Sigmoid colon (tissue), 7 donors: Measurements from ENCODE around the gene PCNT. TPM values are rescaled to one million over a fixed set of nuclear protein-coding genes. Genes with fewer than 3 reads are reported as not detected.

Source experiments
- DNase-seq: peaks from one replicate; pipeline ENCODE4 v3.0.0-alpha.2; 2019
- H3K27ac ChIP-seq, 4 donors: fragments of 200-600 bp; sonication (generic); one replicate each; pipeline ENCODE4 v1.5.1; 2016 to 2019; ENCODE audit warnings: mild to moderate bottlenecking in 1 of 4
- H3K27me3 ChIP-seq, 3 donors: fragments of 200-600 bp; sonication (generic); one replicate each; pipeline ENCODE4 v1.5.1; 2019; ENCODE audit warnings: mild to moderate bottlenecking in 1 of 3
- H3K36me3 ChIP-seq, 4 donors: fragments of 200-600 bp; sonication (generic); one replicate each; pipeline ENCODE4 v1.5.1; 2016 to 2019
- H3K4me1 ChIP-seq, 4 donors: fragments of 200-600 bp; sonication (generic); one replicate each; pipeline ENCODE4 v1.5.1; 2017 to 2019
- H3K4me3 ChIP-seq, 4 donors: fragments of 200-600 bp; sonication (generic); one replicate each; pipeline ENCODE4 v1.5.1; 2017 to 2019; ENCODE audit warnings: mild to moderate bottlenecking in 2 of 4, moderate library complexity in 1 of 4
- H3K9me3 ChIP-seq, 4 donors: fragments of 200-600 bp in 3 of 4; sonication (generic) in 3 of 4; one replicate each; pipeline versions ENCODE4 v1.5.1 to v1.6.1; 2013 to 2019
- EP300 ChIP-seq, 4 donors: sonication (generic); formaldehyde crosslinking; IDR thresholded peaks; one replicate each; pipeline ENCODE4 v1.6.1; 2017; ENCODE audit warnings: antibody characterized with exemption in 4 of 4
- POLR2A ChIP-seq, 2 donors: fragments of 450-650 bp; IDR thresholded peaks; one replicate each; pipeline ENCODE4 v1.6.1; 2016; ENCODE audit warnings: antibody characterized with exemption in 2 of 2, mild to moderate bottlenecking in 2 of 2, moderate library complexity in 2 of 2
- POLR2AphosphoS5 ChIP-seq, 4 donors: sonication (generic); formaldehyde crosslinking; IDR thresholded peaks; one replicate each; pipeline ENCODE4 v1.6.1; 2017; ENCODE audit warnings: antibody characterized with exemption in 4 of 4
- WGBS, 2 donors: extraction: QIAGEN DNeasy Blood & Tissue Kit; methylation state at CpG; one replicate each; pipeline ENCODE4 v1.1.7; 2013; 5-methylcytosine and 5-hydroxymethylcytosine counted together
- intact Hi-C: fragments of 100-400 bp; cut with DNase I; formaldehyde crosslinking; loops from one replicate; pipeline ENCODE4 v1.15.1; 2023
- polyA plus RNA-seq, 3 donors: library from polyadenylated mRNA; stranded (reverse); fragments of 200-250 nt; gene quantifications; one replicate each; pipeline ENCODE4 v1.2.3, GENCODE V29; 2013
- total RNA-seq, 4 donors: library from RNA; depleted of rRNA; stranded (reverse); fragments of >200 nt; gene quantifications; one replicate each; pipeline ENCODE4 v1.1.0, GENCODE V29; 2016
- TF ChIP-seq, protein P1 (sequence below), 4 experiments: fragments of 450-650 bp in 3 of 4; fragments of 200-600 bp in 1 of 4; IDR thresholded peaks; one replicate each; pipeline ENCODE4 v1.5.1; 2016 to 2019; ENCODE audit warnings: antibody characterized with exemption in 4 of 4, mild to moderate bottlenecking in 3 of 4, moderate library complexity in 2 of 4
- donor health status: healthy with polysubstance abuse.
- donor health status: Bipolar disorder and iron deficiency.
- donor health status: healthy.

PCNT gene
- total and polyA plus RNA-seq, 7 donors: 6.0 to 49.6 (median 18.5) TPM

DNA sequence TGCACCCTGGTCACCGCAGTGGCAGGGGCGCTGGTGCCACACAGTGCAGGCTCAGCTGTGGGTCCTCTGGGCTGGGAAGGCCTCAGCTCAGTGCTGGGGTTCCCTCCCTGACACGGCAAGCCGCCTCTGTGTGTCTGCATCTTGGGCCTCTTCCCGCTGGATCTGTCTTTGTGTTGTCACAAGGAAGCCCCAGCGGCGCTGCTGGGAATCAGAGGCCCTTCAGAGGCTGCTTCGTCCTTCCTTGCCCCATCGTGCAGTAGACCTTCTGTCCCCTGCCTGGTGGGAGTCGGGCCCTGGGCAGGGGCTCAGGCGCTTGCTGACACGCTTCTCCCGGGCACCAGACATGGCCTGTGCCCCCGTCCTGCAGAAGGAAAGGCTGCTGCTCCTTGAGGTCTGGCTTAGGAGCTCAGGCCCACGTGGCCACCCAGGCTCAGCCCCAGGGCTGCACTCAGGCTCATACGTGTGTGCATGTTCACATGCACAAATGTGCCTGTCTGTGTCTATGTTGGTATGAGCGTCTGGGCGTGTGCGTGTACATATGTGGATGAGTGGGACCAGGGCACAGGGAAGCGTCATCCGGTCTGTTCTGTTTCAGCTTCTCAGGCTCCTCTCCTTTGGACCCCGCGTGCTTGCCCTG lies 110.5 kb downstream of the PCNT start:
- peaks cover 11 to 91% (median 40%) of the 10 kb centered on the region in 4 donors for H3K36me3 ChIP-seq

DNA sequence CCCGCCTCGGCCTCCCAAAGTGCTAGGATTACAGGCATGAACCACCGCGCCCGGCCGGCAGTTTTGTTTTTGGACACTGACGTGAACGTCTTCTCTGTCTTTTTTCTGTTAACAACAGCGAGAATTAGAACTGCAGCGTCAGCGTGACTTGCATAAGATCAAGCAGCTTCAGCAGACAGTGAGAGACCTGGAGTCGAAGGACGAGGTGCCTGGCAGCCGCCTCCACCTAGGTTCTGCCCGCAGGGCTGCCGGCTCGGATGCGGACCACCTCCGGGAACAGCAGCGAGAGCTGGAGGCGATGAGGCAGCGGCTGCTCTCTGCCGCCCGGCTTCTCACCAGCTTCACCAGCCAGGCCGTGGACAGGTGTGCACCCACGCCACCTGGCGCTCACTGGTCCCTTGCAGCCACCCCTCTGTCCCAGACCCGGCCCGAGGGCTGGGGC lies 111.9 kb downstream of the PCNT start:
- no peak for DNase-seq
- H3K4me3 ChIP-seq: no peak overlapping the region

More for the DNA sequence above, 110.5 kb downstream of the PCNT start:
- H3K27ac ChIP-seq: no peak overlapping the region
- H3K4me3 ChIP-seq: no peak overlapping the region
- WGBS, 2 donors: 97% methylated on average over 23 of the region's 23 CpGs
- no peaks in the 10 kb centered on the region for H3K9me3 ChIP-seq
- no peaks in the 10 kb centered on the region for H3K27me3 ChIP-seq
- H3K4me1 ChIP-seq: no peaks in the 10 kb centered on the region
- DNase-seq: no peak
- TF ChIP-seq, protein P1, sequence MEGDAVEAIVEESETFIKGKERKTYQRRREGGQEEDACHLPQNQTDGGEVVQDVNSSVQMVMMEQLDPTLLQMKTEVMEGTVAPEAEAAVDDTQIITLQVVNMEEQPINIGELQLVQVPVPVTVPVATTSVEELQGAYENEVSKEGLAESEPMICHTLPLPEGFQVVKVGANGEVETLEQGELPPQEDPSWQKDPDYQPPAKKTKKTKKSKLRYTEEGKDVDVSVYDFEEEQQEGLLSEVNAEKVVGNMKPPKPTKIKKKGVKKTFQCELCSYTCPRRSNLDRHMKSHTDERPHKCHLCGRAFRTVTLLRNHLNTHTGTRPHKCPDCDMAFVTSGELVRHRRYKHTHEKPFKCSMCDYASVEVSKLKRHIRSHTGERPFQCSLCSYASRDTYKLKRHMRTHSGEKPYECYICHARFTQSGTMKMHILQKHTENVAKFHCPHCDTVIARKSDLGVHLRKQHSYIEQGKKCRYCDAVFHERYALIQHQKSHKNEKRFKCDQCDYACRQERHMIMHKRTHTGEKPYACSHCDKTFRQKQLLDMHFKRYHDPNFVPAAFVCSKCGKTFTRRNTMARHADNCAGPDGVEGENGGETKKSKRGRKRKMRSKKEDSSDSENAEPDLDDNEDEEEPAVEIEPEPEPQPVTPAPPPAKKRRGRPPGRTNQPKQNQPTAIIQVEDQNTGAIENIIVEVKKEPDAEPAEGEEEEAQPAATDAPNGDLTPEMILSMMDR (IDR thresholded peaks at IDR 0.05): no peak
- TF ChIP-seq EP300 (IDR thresholded peaks at IDR 0.05) (no peak), POLR2AphosphoS5 (IDR thresholded peaks at IDR 0.05) (no peak), POLR2A (IDR thresholded peaks at IDR 0.05) (no peak)
- intact Hi-C loops: no loop called here

DNA sequence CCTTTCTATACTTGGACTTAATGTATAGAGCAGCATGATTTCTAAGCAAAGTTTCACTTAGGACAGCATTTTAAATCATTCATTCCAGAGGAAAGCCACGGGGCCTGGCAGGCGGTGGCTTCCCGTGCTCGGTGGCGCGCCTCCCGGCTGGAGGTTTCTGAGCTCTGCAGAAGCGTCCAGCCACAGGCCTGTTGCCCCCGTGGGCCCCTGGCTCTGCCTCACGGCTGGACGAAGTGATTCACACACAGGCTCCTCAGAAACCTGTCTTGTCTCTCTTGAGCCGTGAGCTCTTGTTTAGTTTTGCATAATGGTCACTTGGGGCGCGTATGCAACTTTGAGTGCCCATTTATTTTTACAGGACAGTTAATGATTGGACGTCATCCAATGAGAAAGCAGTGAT lies 112.7 kb downstream of the PCNT start:
- H3K4me1 ChIP-seq: no peaks in the 10 kb centered on the region
- H3K4me3 ChIP-seq: no peak overlapping the region
- no peaks in the 10 kb centered on the region for H3K9me3 ChIP-seq
- peaks cover 4 to 91% (median 39%) of the 10 kb centered on the region in 4 donors for H3K36me3 ChIP-seq
- intact Hi-C loops: no loop called here
- TF ChIP-seq POLR2A (IDR thresholded peaks at IDR 0.05) (no peak), POLR2AphosphoS5 (IDR thresholded peaks at IDR 0.05) (no peak), EP300 (IDR thresholded peaks at IDR 0.05) (no peak)
- TF ChIP-seq, protein P1 (IDR thresholded peaks at IDR 0.05): no peak
- 84 to 91% methylated on average over 15 of the region's 15 CpGs for WGBS, 2 donors
- H3K27ac ChIP-seq: no peak overlapping the region
- DNase-seq: no peak
- no peaks in the 10 kb centered on the region for H3K27me3 ChIP-seq

More for the DNA sequence above, 111.9 kb downstream of the PCNT start:
- intact Hi-C loops: no loop called here
- TF ChIP-seq POLR2AphosphoS5 (IDR thresholded peaks at IDR 0.05) (no peak), EP300 (IDR thresholded peaks at IDR 0.05) (no peak), POLR2A (IDR thresholded peaks at IDR 0.05) (no peak)
- 96 to 97% methylated on average over 29 of the region's 29 CpGs for WGBS, 2 donors
- Histone ChIP-seq H3K36me3 (peaks cover 6 to 91% (median 43%) of the 10 kb centered on the region in 4 donors), H3K4me1 (no peaks in the 10 kb centered on the region), H3K27me3 (no peaks in the 10 kb centered on the region), H3K27ac (no peak overlapping the region), H3K9me3 (no peaks in the 10 kb centered on the region)

DNA sequence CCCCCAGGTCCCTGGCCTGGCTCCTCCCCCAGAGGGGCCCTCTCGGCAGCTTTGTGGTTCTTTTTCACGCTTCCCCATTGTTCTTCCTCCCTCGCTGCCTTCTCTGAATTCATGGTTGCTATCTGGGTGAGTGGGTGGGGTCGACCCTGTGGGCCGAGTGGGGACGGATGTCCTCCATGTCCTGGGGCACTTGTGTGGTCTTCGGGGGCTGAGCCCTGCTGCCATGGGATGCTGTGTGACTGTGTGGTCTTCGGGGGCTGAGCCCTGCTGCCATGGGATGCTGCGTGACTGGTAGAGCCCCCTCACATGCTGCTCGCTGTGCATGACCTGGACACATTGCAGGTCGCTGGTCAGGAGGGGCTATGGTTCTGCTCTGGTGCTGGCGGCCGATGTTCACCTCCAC lies 113.1 kb downstream of the PCNT start:
- intact Hi-C loops: no loop called here
- no peak overlapping the region for H3K4me3 ChIP-seq
- no peak for DNase-seq
- TF ChIP-seq POLR2AphosphoS5 (IDR thresholded peaks at IDR 0.05): no peak
- no peak for TF ChIP-seq POLR2A (IDR thresholded peaks at IDR 0.05)
- TF ChIP-seq EP300 (IDR thresholded peaks at IDR 0.05): no peak
- no peaks in the 10 kb centered on the region for H3K9me3 ChIP-seq
- 74 to 89% methylated on average over 13 of the region's 13 CpGs for WGBS, 2 donors
- H3K27me3 ChIP-seq: no peaks in the 10 kb centered on the region
- peaks cover 8 to 91% (median 39%) of the 10 kb centered on the region in 4 donors for H3K36me3 ChIP-seq
- H3K4me1 ChIP-seq: no peaks in the 10 kb centered on the region
- H3K27ac ChIP-seq: no peak overlapping the region

DNA sequence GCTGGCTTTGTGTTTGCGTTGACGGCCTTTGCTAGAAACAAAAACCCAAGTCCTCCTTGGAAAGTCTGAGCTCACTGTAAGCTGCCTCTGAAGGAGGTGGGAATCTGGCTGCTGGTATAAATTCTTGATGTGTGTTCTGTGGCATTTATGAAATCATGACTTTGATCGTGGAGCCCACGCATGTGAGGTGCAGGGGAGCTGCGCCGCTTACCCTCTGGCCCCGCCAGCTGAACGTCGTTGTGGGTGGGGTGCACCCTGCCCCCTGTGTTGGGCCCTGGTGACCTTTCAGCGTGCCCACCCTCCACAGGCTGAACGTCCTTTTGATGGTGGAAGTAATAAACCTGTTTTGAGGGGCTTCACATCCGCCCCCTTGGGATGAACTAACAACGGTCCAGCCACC lies 113.6 kb downstream of the PCNT start:
- intact Hi-C loops: no loop called here
- H3K4me1 ChIP-seq: no peaks in the 10 kb centered on the region
- no peaks in the 10 kb centered on the region for H3K9me3 ChIP-seq
- H3K27ac ChIP-seq: no peak overlapping the region
- WGBS, 2 donors: 81 to 87% methylated on average over 13 of the region's 13 CpGs
- H3K27me3 ChIP-seq: no peaks in the 10 kb centered on the region
- H3K36me3 ChIP-seq: peaks cover 11 to 91% (median 41%) of the 10 kb centered on the region in 4 donors
- no peak overlapping the region for H3K4me3 ChIP-seq
- TF ChIP-seq EP300 (IDR thresholded peaks at IDR 0.05) (no peak), POLR2A (IDR thresholded peaks at IDR 0.05) (no peak), POLR2AphosphoS5 (IDR thresholded peaks at IDR 0.05) (no peak)
- TF ChIP-seq, protein P1 (IDR thresholded peaks at IDR 0.05): no peak
- no peak for DNase-seq
